PC-3 (cell line): ENCODE data around the gene TARBP1.

Source experiments
- CTCF ChIP-seq: fragments of 300-600 bp; sonication (generic); conservative IDR thresholded peaks from 2 replicates; pipeline ENCODE4 v1.5.1; 2017; ENCODE audit warnings: antibody characterized with exemption, low read depth, mild to moderate bottlenecking, low read length
- EZH2 ChIP-seq: fragments of 300-600 bp; sonication (generic); IDR thresholded peaks from one replicate; pipeline ENCODE4 v1.6.1; 2017; ENCODE audit warnings: antibody characterized with exemption, mild to moderate bottlenecking, low read length; ENCODE audit not compliant: unreplicated experiment
- EZH2phosphoT487 ChIP-seq: fragments of 300-600 bp; sonication (generic); IDR thresholded peaks from 2 replicates; pipeline ENCODE4 v1.6.1; 2018; ENCODE audit warnings: mild to moderate bottlenecking, antibody characterized with exemption, low read length, borderline replicate concordance

DNA sequence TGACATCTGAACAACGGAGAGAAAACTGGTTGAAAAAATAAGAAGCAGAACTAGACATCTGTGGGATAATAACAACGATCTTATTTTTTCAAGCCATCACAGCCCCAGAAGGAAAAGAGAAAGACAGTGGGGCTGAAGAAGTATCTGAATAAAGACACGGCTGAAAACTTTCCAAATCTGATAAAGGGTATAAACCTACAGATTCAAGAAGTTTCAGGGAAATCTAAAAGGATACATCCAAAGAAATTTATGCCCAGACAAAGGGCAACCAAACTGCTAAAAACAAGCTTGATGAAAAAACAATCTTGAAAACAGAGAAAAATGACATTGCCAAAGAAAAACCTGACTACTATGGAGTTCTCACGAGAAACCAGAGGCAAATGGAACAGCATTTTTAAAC lies 40.4 kb downstream of the TARBP1 start:
- no peak for TF ChIP-seq CTCF
- TF ChIP-seq EZH2, result no peak
- TF ChIP-seq EZH2phosphoT487, result no peak
